HepG2 (cell line): ENCODE data around the gene SLC4A2.

ENCODE experiments used
- HNF4A ChIP-seq: sonication (generic); formaldehyde crosslinking; IDR thresholded peaks from 2 replicates; pipeline ENCODE4 v1.4.0; 2020; ENCODE audit warnings: missing genetic modification reagents
- NBN ChIP-seq: fragments of 450-650 bp; conservative IDR thresholded peaks from 2 replicates; pipeline ENCODE4 v1.6.1; 2017
- POLR2AphosphoS5 ChIP-seq: IDR thresholded peaks from 2 replicates; pipeline ENCODE4 v1.6.1; 2012; ENCODE audit warnings: low read depth, low read length
- SIN3A ChIP-seq: IDR thresholded peaks from 2 replicates; pipeline ENCODE4 v1.6.1; 2011; ENCODE audit warnings: low read depth, mild to moderate bottlenecking, control low read depth, low read length, borderline replicate concordance
- TCF12 ChIP-seq, 2 experiments: fragments of 450-650 bp in 1 of 2; sonication (generic) in 1 of 2; formaldehyde crosslinking in 1 of 2; IDR thresholded peaks; 2 replicates each; pipeline versions ENCODE4 v1.6.1 to v1.8.0; 2017 to 2022; ENCODE audit warnings: antibody characterized with exemption in 1 of 2, mild to moderate bottlenecking in 1 of 2, missing genetic modification reagents in 1 of 2, moderate library complexity in 1 of 2
- ZIK1 ChIP-seq: sonication (generic); formaldehyde crosslinking; IDR thresholded peaks from 2 replicates; pipeline ENCODE4 v1.5.0; 2020; ENCODE audit warnings: mild to moderate bottlenecking, low read depth, missing genetic modification reagents, borderline replicate concordance
- ZNF207 ChIP-seq: fragments of 450-650 bp; IDR thresholded peaks from 2 replicates; pipeline ENCODE4 v1.6.1; 2016; ENCODE audit warnings: antibody characterized with exemption, borderline replicate concordance
- ZNF274 ChIP-seq: sonication (generic); formaldehyde crosslinking; IDR thresholded peaks from 2 replicates; pipeline ENCODE4 v1.5.1; 2020; ENCODE audit warnings: mild to moderate bottlenecking, missing genetic modification reagents
- ZNF780A ChIP-seq: sonication (generic); formaldehyde crosslinking; IDR thresholded peaks from 2 replicates; pipeline ENCODE4 v1.8.0; 2022; ENCODE audit warnings: mild to moderate bottlenecking, missing genetic modification reagents, moderate library complexity
- TF ChIP-seq, protein P1 (sequence below): sonication (generic); formaldehyde crosslinking; IDR thresholded peaks from 2 replicates; pipeline ENCODE4 v1.5.0; 2020; ENCODE audit warnings: mild to moderate bottlenecking, missing genetic modification reagents, moderate library complexity

DNA sequence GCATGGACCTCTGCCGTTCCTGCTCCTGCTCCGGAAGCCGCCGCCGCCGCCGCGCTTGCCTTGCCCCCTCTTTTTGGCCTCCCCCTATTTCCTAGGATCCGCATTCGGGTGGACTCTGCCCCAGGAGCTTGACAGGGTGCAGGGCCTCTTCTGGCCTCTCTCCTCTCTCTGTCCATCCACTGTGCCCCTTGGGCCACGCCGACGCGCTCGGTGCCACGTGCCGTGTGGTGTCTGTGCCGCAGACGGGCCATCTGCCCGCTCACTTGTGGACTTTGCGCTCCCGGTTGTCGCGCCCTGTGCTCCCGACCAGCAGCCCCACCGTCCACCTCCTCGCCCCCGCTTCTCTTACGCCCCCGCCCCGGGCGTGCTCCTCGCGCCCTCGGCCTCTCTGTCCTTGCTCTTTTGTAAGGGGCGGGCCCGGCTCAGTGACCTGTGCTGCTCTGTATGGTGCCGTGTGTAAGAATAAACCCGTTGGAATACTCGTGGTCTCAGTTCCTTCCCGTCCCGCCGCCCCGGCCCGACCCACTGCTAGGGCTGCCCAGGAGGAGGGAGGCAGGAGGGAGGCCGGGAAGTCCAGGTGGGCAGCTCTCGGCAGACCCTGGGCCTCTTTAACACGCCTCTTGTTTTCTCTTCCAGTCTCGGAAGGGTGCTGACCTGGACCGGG lies 63.9 kb downstream of the SLC4A2 start:
- TF ChIP-seq SIN3A (no peak), POLR2AphosphoS5 (no peak), ZNF780A (no peak), HNF4A (CRISPR knock-in tag) (no peak), ZNF207 (no peak), TCF12 (IDR thresholded peaks at IDR 0.05) (no peak), TCF12 (CRISPR knock-in tag; IDR thresholded peaks at IDR 0.05) (no peak), ZNF274 (CRISPR knock-in tag) (no peak), NBN (no peak), ZIK1 (CRISPR knock-in tag) (no peak)
- TF ChIP-seq, protein P1, sequence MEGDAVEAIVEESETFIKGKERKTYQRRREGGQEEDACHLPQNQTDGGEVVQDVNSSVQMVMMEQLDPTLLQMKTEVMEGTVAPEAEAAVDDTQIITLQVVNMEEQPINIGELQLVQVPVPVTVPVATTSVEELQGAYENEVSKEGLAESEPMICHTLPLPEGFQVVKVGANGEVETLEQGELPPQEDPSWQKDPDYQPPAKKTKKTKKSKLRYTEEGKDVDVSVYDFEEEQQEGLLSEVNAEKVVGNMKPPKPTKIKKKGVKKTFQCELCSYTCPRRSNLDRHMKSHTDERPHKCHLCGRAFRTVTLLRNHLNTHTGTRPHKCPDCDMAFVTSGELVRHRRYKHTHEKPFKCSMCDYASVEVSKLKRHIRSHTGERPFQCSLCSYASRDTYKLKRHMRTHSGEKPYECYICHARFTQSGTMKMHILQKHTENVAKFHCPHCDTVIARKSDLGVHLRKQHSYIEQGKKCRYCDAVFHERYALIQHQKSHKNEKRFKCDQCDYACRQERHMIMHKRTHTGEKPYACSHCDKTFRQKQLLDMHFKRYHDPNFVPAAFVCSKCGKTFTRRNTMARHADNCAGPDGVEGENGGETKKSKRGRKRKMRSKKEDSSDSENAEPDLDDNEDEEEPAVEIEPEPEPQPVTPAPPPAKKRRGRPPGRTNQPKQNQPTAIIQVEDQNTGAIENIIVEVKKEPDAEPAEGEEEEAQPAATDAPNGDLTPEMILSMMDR (CRISPR knock-in tag) = no peak
